Measurements from ENCODE around the gene DNAJB2. TPM values are rescaled to one million over a fixed set of nuclear protein-coding genes. Genes with fewer than 3 reads are reported as not detected.

DNAJB2 gene
- total and polyA plus RNA-seq, 2 of the 8 experiments (the other 6 are each of a cell fraction or from before 2014, with no cell fraction given): 21.0 to 26.3 TPM

DNA sequence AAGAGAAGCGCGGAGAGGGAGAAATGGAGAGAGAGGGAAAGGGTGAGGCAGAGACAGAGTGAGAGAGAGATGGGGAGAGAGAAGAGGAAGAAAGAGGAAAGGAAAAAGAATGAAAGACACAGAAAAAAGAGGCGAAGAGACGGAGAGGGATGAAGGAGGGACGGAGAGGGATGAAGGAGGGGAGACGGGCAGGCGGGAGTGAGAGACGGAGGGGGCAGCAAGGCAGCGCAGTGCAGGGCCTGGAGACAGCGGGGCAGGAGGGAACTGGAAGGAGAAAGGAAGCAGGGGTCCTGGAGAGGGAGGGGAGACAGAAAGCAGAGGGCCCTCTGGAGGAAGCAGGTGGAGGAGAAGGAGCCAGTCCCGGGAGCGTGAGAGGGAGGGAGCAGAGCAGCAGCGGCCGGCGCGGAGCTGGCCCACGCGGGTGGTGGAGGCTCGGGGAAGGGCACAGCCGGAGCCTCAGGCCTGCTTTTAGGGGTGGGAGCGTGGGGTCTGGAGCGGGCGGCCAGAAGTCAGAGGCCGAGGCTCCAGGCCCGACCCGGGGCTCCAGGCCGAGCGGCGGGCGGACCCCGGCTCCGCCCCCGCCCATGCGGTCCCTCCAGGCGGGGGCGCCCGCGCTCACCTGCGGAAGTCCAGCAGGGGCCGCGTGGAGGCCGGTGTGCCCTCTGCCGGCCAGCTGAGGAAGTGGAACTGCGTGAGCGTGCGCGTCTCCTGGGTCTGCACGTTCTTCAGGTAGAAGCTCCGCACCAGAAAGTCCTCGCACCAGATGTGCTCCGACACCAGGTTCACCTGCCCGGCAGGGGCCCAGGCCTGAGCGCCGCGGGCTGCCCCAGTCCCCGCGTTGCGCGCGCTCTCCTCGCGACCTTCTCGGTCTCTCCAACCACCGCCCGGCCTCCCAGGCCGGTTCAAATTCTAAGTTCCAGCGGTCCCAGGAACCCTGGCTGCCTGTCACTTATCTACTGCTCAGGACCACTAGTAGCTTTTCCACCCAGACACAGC lies 15.5 kb downstream of the DNAJB2 start (continued):
- TF ChIP-seq SIN3A (conservative IDR thresholded peaks at IDR 0.05 in 1 of 2, IDR thresholded peaks at IDR 0.05 in 1 of 2; ENCODE audit: low read depth in 1 of 2, low read length in 2 of 2) (peak; percentile 74 to 80; a peak in 2 of 4 replicates), SUZ12 (IDR thresholded peaks at IDR 0.05; ENCODE audit: low read length) (peak; percentile 56; the same call in 1 of the 2 replicates), PHF8 (conservative IDR thresholded peaks at IDR 0.05; ENCODE audit: low read depth, low read length) (peak; percentile 89), EZH2 (IDR thresholded peaks at IDR 0.05; ENCODE audit: low read depth, low read length, severe bottlenecking) (peak; percentile 16), MAFK (IDR thresholded peaks at IDR 0.05; ENCODE audit: low read depth, low read length) (no peak), ASH2L (IDR thresholded peaks at IDR 0.05; ENCODE audit: low read length) (peak; percentile 99)
- TF ChIP-seq, protein P1, sequence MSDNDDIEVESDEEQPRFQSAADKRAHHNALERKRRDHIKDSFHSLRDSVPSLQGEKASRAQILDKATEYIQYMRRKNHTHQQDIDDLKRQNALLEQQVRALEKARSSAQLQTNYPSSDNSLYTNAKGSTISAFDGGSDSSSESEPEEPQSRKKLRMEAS (IDR thresholded peaks at IDR 0.05): peak; percentile 96
- TF ChIP-seq, protein P2, sequence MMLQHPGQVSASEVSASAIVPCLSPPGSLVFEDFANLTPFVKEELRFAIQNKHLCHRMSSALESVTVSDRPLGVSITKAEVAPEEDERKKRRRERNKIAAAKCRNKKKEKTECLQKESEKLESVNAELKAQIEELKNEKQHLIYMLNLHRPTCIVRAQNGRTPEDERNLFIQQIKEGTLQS (IDR thresholded peaks at IDR 0.05; ENCODE audit: insufficient read depth, low read depth, low read length): 0 out of 2 replicates have a peak, but pooled peaks have one; percentile 54

All from H1 (cell line).